GM12873 (cell line): ENCODE data around the gene FRZB.

Experiments
- TF ChIP-seq, protein P1 (sequence below): IDR thresholded peaks from 2 replicates; pipeline ENCODE4 v1.5.1; 2012; ENCODE audit warnings: low read depth, mild to moderate bottlenecking, moderate library complexity, low read length, control low read depth; ENCODE audit not compliant: insufficient read depth; ENCODE audit errors: missing control alignments

The FRZB gene

GRCh38 chr2:182855376-182855775, 11.1 kb downstream of the FRZB start:
- TF ChIP-seq, protein P1, sequence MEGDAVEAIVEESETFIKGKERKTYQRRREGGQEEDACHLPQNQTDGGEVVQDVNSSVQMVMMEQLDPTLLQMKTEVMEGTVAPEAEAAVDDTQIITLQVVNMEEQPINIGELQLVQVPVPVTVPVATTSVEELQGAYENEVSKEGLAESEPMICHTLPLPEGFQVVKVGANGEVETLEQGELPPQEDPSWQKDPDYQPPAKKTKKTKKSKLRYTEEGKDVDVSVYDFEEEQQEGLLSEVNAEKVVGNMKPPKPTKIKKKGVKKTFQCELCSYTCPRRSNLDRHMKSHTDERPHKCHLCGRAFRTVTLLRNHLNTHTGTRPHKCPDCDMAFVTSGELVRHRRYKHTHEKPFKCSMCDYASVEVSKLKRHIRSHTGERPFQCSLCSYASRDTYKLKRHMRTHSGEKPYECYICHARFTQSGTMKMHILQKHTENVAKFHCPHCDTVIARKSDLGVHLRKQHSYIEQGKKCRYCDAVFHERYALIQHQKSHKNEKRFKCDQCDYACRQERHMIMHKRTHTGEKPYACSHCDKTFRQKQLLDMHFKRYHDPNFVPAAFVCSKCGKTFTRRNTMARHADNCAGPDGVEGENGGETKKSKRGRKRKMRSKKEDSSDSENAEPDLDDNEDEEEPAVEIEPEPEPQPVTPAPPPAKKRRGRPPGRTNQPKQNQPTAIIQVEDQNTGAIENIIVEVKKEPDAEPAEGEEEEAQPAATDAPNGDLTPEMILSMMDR: no peak

GRCh38 chr2:182854375-182855105, 11.9 kb downstream of the FRZB start:
- TF ChIP-seq, protein P1: no peak

- TF ChIP-seq, protein P1: no peak
These were observed 13.6 kb downstream of the FRZB start for GRCh38 chr2:182852801-182853200.

- TF ChIP-seq, protein P1: no peak
These were observed 14.3 kb downstream of the FRZB start for GRCh38 chr2:182852090-182852489.

- TF ChIP-seq, protein P1: no peak
These were observed 20.5 kb downstream of the FRZB start for GRCh38 chr2:182845794-182846417.

DNA sequence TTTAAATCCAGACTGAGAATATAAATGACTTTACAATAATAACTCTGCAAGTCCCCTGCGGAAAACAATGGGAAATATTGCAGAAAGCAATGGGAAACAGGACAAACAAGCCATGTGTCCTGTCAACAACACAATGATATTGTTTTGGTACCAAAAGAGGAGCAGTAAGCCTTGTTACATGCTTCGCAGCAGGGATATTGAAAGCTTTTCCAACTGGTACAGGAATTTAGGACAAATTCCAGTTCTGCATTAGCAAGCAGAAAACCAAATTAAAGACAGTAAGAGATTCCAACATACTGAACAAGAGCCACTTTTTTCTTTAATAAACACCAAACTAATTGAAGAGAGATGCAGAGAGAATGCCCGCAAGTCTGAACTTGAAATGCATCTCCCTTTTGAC, 30.0 kb downstream of the FRZB start:
- TF ChIP-seq, protein P1: no peak

- TF ChIP-seq, protein P1: no peak
These were observed 32.1 kb downstream of the FRZB start for GRCh38 chr2:182834293-182834692.
